Glomerular visceral epithelial cell (primary cell): ENCODE measurements around the gene ZNF407.

ENCODE experiments used
- DNase-seq: peaks from one replicate; pipeline ENCODE4 v3.0.0-alpha.2; 2016; ENCODE audit errors: extremely low spot score

Gene ZNF407

DNA sequence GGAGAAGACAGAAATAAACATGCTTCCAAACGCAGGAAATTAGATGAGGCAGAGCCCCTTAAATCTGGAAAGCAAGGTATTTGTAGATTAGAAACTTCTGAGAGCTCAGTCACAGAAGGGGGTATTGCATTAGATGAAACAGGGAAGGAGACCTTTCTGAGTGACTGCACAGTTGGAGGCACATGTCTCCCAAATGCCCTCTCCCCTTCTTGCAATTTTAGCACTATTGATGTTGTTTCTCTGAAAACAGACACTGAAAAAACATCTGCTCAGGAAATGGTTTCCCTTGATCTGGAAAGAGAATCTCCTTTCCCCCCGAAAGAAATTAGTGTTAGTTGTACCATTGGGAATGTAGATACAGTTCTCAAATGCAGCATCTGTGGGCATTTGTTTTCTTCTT is 33.5 kb downstream of the ZNF407 start:
- no peak for DNase-seq

DNA sequence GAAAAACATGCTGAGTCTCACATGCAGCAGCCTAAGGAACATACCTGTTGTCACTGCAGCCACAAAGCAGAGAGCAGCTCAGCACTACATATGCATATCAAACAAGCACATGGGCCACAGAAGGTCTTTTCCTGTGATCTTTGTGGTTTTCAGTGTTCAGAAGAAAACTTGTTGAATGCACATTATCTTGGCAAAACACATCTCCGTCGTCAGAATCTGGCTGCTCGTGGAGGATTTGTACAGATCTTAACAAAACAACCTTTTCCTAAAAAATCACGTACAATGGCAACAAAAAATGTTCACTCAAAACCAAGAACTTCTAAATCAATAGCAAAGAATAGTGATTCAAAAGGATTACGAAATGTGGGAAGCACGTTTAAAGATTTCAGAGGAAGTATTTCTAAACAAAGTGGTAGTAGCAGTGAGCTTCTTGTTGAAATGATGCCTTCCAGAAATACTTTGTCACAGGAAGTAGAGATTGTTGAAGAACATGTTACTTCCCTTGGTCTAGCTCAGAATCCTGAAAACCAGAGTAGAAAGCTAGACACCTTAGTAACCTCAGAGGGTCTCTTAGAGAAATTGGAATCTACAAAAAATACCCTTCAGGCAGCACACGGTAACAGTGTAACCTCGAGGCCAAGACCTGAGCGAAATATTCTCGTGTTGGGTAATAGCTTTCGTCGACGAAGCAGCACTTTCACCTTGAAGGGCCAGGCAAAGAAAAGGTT is 34.1 kb downstream of the ZNF407 start:
- DNase-seq, result no peak

DNA sequence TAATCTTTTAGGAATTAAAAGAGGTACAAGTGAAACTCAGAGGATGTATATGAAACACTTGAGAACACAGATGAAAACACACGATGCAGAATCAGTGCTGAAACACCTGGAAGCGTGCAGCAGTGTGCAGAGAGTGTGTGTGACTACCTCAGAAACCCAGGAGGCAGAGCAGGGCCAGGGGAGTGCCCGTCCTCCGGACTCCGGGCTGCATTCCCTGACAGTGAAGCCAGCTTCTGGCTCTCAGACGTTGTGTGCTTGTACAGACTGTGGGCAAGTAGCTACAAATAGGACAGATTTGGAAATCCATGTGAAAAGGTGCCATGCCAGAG is 34.6 kb downstream of the ZNF407 start:
- no peak for DNase-seq

DNA sequence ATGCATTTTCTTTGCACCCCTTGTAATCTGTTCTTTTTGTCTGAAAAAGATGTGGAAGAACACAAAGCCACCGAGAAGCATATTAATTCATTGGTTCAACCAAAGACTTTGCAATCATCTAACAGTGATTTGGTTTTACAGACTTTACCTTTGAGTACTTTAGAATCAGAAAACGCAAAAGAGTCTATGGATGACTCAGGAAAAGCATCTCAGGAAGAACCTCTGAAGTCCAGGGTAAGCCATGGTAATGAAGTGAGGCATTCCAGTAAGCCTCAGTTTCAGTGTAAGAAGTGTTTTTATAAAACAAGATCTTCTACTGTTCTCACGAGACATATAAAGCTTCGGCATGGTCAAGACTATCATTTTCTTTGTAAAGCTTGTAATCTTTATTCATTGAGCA is 35.2 kb downstream of the ZNF407 start:
- DNase-seq, result no peak

DNA sequence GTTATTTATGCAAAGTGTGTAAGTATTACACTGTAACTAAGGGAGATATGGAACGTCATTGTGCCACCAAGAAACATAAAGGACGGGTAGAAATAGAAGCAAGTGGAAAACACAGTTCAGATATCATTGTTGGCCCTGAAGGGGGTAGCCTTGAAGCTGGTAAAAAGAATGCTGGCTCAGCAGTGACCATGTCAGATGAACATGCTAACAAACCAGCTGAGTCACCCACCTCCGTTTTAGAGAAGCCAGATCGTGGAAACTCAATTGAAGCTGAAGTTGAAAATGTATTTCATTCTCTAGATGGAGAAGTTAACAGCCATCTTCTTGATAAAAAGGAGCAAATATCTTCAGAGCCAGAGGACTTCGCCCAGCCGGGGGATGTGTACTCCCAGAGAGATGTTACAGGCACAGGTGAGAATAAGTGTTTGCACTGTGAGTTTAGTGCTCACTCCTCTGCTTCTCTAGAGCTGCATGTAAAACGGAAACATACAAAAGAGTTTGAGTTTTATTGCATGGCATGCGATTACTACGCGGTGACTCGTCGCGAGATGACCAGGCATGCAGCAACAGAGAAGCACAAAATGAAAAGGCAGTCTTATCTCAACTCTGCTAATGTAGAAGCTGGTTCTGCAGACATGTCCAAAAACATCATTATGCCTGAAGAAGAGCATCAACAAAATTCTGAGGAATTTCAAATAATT is 36.1 kb downstream of the ZNF407 start:
- DNase-seq, result no peak

DNA sequence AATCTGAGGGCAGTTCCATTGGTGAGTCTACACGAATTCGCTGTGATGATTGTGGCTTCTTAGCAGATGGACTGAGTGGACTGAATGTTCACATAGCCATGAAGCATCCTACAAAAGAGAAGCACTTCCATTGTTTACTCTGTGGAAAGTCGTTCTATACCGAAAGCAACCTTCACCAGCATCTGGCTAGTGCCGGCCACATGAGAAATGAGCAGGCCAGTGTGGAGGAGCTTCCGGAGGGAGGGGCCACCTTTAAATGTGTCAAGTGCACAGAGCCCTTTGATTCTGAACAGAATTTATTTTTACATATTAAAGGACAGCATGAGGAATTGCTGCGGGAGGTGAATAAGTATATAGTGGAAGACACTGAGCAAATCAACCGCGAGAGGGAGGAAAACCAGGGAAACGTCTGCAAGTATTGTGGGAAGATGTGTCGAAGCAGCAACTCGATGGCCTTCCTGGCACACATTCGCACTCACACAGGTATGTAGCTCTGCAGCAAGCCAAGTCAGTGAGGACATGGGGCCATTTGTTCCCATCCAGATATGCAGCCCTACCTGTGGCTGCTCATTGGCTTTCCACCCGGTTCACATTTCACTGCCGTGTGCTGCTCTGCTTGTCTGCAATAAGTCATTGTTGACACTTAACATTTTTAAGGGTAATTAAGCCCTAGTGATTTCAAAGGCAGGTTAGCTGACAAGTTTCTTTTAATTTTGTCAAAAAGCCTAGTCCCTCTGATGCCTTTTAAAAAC is 37.7 kb downstream of the ZNF407 start:
- DNase-seq, result no peak

DNA sequence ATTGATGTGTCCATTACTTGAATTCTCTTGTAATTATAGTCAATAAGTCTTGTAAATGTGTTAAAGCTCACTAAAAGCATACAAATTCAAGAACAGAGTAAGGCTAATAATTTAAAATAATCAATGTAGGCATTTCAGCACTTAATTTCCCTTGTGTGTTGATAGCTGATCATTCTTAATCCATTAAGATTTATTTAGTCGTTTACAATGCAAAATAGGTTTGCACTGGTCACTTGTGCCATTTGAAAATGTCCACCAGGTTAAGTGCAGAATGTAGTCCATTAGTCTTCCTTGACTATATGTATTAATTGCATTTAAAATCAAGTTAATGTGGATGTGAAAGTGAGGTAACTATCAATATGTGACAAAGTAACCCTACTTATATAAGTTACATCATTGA is 39.4 kb downstream of the ZNF407 start:
- DNase-seq, result no peak

DNA sequence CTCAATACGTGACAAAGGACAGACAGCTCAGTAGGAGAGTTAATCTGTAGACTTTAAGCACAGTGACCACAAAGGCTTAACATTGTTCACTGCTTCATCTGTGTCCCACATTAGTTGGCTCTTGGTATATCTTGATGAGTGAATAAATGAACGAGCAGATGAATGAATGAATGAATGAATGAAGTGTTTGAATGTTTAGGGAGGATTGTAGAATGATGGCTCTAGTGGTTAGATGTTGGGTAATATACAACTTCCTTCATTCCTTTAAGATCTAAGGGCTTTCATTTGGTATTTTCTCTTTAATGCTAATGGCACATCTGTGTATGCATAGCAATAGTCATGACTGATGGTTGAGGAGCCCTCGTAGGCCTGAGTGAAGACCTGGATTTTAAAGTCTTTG is 40.5 kb downstream of the ZNF407 start:
- no peak for DNase-seq

DNA sequence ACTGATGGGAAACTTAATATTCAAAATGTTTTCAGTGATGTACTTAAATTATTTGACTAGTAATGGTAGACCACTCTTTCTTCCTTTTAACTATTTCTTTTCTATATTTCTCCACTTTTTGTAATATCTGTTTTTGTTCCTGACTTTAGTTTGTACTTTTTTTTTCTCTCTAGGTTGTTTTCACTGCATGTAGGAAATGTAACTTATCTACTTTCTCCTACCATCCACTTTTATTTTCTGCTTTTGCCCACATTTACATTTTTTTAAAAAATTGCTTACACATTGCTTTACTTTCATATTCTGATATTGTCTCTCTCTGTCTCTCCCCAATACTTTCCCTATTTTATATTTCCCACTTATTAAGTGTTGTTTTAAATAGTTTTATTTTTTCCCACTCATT is 47.0 kb downstream of the ZNF407 start:
- DNase-seq, result no peak

DNA sequence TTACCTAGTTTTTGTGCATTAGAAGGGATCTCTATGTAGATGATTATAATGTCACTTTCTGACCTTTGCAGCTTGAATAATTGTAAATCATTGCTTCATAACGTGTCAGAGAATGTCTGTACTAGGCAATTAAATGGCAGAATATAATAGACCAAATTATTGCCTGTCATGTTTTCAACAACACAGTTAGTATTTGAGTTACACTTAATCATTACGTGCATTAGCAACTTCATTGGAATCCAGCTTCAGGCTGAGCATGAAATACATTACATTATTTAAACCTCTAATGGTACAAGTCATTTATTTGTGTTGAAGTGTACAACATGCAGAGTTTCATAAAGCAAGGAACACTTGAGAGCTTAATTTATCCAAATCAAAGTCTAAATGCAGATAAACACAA is 48.0 kb downstream of the ZNF407 start:
- no peak for DNase-seq

DNA sequence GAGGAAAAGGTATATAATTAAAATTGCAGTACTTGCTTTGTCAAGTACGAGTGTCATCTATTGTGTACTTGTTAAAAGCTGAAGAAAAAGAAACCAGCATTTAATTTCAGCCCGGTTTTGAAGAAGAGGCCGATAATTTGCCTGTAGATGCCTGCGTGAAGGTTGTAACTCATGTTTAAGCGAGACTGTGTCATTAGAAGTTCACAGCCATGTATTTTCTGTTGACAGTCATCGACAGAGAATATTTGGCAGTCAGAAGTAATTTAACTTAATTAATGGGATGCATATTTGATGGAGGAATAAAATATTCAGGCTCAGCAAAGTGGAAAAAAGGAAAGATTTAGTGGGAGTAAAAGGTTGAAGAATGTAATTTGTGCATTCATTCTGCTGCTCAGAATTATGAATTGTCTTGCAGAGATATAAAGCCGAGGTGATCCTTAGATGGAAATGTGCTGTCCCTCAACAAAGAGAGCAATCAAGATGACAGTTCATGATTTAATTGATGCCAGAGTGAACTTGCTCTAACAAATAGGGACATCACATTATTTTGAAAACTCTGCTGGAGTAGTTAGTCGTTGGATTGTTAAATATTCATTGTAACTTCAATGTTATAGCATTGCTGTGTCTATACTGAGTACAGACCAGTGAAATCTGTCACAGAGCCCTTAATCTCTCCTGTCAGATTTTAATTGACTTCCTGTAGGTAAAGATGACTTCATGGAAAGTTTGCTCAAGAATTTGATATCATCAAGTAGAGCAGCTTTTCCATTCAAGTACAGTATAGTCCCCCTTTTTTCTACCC is 53.9 kb downstream of the ZNF407 start:
- no peak for DNase-seq

DNA sequence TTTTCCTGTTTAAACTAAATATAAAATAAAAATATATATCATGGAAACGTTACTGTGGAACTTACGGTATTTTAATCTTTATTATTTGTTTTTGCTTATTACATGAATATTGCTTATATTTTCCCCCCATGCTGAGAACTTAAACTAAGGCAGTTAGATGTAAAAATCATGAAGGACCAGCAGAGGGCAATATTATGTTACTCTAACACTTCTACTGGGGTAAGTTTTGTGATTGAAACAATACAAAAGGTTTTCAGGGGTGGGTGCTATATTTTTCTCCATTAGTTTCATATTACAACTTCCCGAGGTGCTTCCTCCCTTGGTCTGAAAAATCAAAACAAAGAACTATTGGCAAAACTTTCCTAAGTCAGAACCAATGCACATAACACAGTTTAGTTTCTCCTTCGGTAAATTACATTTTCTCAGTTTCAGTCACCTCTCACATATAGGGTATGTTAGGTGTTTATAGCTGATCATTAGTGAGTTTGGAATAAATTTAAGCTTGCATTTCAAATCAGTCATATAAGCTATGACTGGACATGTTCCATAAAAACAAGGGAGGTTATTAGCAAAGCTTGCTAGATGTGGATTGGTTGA is 54.8 kb downstream of the ZNF407 start:
- peak; percentile 46 for DNase-seq

DNA sequence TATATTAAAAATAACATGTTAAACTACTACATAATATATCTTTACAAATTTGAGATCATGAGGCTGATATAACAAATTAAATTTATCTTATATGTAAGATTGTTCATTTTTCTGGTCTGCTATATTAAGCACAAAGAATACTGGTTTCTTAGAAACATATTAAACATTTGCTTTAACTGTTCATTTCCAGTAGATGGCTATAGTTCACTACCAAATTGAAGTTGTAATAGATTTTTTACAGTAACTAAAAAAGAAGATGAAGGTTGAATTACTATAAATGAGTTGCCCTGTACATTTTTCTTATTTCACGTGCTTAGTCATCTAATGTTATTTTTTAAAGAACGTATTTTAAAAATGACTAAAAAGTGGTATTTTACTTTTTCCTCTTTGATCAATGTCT is 57.0 kb downstream of the ZNF407 start:
- DNase-seq, result peak; percentile 6

DNA sequence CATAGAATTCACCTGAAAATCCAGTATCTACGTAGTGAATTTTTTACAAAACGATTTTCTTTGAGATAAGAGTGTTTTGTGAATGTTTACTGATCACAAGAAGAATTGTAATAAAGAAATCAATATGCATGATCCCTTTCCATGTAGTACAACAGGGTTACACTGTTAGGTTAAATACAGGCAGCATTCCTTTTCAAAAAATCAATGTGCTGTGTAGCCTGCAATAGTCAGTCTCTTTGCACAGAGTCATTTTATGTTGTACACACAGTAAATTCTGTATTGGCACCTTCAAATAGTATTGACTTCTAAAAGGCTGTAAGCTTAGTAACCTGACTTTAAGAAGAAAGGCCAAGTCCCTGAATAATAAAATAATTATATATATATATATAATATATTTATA is 63.3 kb downstream of the ZNF407 start:
- no peak for DNase-seq

DNA sequence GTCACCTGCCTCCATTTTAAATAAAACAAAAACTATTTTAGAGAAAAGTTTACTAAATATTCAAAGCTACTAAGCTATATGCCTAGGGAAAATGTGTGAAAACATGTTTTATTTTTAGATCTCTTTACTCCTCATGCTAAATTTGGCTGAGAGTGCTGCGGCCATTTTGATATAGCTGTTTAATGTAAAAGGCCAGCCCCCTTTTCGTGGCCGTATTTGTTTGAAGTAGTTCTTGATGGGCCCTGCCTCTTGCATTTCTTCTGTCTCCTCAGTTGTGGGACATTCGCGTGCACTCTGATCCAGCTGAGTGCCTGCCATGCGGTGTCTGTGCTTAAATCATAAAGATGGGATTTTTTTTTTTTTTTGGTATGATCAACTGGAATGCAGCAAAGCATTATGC is 64.0 kb downstream of the ZNF407 start:
- DNase-seq, result no peak

DNA sequence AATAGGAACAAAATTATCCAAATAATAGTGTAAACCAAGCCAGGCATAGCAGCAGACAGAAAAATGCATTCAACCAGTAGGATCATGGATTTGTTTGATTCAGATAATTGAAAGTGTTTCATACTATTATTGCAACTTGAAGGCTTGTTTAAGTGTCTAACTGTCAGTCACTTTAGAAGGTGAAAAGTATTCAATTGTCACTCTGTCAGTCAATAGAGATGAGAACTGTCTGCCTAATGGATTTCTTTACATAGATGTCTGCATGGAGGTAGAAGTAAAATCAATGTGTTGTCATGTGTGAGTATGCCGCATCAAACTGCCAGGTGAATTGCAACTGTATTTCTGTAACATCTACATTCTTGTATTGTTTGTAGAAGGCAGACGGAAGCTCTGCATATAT is 65.0 kb downstream of the ZNF407 start:
- no peak for DNase-seq

DNA sequence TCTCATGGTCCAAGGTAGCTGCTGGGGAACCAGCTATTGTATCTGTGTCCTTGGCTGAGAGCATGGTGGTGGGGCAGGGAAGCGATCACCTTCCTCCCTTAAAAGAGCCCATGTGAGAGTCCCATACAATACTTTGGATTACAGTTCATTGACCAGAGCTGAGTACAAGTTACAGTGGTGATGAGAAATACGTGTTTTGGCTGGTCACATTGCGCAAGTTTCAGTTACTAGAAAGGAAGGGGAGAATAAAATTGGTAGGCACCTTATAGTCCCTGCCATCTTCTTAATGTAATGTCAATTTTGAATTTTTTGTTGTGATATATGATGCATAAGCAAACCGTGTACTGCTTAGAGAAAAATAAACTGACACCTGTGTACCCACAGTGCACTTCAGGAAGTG is 67.7 kb downstream of the ZNF407 start:
- DNase-seq, result no peak

DNA sequence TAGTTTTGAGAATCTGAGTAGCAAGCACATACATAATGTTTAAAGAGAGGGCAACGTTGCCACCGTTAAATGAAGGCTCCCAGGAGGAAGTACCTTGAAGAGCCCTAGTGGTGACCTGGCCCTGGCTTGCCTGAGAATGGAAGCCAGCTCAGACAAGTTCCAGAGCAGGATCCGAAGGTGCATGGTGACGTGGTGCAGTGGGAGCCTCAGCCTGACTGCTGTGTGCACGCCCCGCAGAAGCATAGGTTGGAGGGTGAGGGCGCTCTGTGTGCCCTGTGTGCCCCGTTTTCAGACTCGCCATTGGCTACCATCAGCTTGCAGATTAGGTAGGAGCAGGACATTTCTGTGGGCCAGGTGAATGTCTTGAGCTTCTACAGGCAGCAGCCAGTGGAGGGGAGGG is 68.2 kb downstream of the ZNF407 start:
- DNase-seq, result no peak

DNA sequence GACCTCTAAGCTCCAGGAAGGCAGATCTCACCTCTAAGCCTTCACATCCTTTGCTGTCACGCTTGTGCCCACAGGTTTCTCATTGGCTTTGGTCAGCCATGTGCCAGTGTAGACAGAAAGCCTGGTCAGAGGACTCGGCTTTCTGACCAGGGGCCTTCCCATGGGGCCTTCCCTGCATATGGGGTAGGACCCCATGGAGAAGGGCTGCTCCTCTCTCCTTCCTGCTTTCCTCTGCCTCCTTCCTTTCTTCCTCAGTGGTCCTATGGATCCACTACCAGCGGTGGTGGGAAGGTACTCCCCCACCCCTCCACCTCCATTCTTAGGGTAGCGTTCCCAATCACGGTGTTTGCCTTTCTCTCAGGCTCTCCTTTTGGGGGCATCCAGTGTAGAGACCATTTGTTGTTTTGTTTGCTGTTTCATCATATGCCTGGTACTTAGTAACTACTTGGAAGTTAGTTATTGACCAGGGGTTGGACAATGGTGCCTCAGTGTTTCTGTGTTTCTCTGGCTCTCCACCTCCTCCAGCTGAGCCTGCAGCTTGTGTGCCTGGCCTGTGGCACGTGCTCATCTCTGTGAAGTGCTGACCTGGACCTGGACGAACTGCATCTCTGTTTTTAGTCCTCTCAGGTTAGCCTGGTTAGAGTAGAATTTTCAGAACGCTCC is 71.6 kb downstream of the ZNF407 start:
- DNase-seq, result no peak

DNA sequence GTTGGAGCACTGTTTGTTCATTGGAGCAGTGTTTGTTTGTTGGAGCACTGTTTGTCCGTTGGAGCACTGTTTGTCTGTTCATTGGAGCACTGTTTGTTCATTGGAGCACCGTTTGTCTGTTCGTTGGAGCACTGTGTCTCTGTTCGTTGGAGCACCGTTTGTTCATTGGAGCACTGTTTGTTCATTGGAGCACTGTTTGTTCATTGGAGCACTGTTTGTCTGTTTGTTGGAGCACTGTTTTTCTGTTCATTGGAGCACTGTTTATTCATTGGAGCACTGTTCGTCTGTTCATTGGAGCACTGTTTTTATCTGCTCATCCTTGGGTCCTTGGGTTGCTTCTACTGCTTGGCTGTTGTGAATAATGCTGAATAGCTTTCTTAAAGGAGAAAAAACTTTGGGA is 74.7 kb downstream of the ZNF407 start:
- no peak for DNase-seq

DNA sequence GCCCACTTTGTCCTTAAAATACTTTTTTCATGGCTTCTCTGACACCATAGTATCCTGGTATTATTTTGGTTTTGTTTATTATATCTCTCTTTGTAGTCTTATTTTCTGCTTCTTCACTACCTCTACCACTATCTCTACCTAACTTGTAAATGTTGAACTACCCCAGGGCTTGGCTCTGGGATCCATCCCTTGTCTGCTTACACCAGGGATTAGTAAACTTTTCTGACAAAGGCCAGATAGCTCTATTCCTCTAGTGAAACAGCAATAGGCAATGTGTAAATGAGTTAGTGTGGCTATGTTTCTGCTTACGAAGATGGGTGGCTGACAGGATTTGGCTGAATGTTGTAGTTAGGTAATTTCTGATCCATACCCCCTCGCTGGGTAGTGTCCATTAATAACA is 76.8 kb downstream of the ZNF407 start:
- DNase-seq, result no peak
